Fibroblast of peridontal ligament (primary cell): ENCODE data around the gene DNAJB14.
"Not testable (repeated sequence)": the region's sequence is repeated elsewhere in the genome, so short reads cannot be mapped to it uniquely, and the experiment has no call there.

Source experiments
- DNase-seq: peaks from one replicate; pipeline ENCODE4 v3.0.0-alpha.2; 2010; ENCODE audit errors: extremely low read depth

Gene DNAJB14

GRCh38 chr4:99946356-99947189 lies at the start of gene DNAJB14:
TSS of gene DNAJB14 (minus strand) at chr4:99946618. CDS start at chr4:99946571, 47 bp downstream.
- DNase-seq: peak; percentile 63

- no peak for DNase-seq
Measured at GRCh38 chr4:99991741-99992140, 45.3 kb upstream of the DNAJB14 start.

GRCh38 chr4:99987681-99988080 lies 41.3 kb upstream of the DNAJB14 start:
- no peak for DNase-seq

GRCh38 chr4:99986792-99987191 lies 40.4 kb upstream of the DNAJB14 start:
- no peak for DNase-seq

GRCh38 chr4:99983289-99983943 lies 37.0 kb upstream of the DNAJB14 start:
- DNase-seq: no peak

GRCh38 chr4:99979872-99980271 lies 33.5 kb upstream of the DNAJB14 start:
- DNase-seq: no peak

GRCh38 chr4:99971453-99972111 lies 25.2 kb upstream of the DNAJB14 start:
- no peak for DNase-seq

- DNase-seq: peak; percentile 80
Measured at GRCh38 chr4:99968330-99968729, 21.9 kb upstream of the DNAJB14 start.

- DNase-seq: no peak
Measured at GRCh38 chr4:99966692-99967091, 20.3 kb upstream of the DNAJB14 start.

GRCh38 chr4:99965674-99966350 lies 19.4 kb upstream of the DNAJB14 start:
- DNase-seq: no peak

GRCh38 chr4:99965173-99965572 lies 18.8 kb upstream of the DNAJB14 start:
- DNase-seq: no peak

GRCh38 chr4:99961711-99962110 lies 15.3 kb upstream of the DNAJB14 start:
- no peak for DNase-seq

- DNase-seq: no peak
Measured at GRCh38 chr4:99960648-99961047, 14.2 kb upstream of the DNAJB14 start.

GRCh38 chr4:99958207-99958606 lies 11.8 kb upstream of the DNAJB14 start:
- DNase-seq: not testable (repeated sequence)

GRCh38 chr4:99950913-99951254 lies 4.5 kb upstream of the DNAJB14 start:
- no peak for DNase-seq

- peak; percentile 99 for DNase-seq
Measured at GRCh38 chr4:99949999-99950912, 3.8 kb upstream of the DNAJB14 start, which contains the start of gene H2AZ1. TSS of gene H2AZ1 (minus strand) at chr4:99950275. CDS start at chr4:99950170, 105 bp downstream.

- peak; percentile 96 for DNase-seq
Measured at GRCh38 chr4:99949034-99949998, 2.9 kb upstream of the DNAJB14 start.

GRCh38 chr4:99947608-99948007 lies 1.2 kb upstream of the DNAJB14 start:
- DNase-seq: no peak

- DNase-seq: no peak
Measured at GRCh38 chr4:99947190-99947578, 766 bp upstream of the DNAJB14 start.
